Activated CD4-positive, alpha-beta T cell treated with anti-CD3 and anti-CD28 coated beads for 24 hours (primary cell): ENCODE measurements around the gene EVA1A.
"Not testable (repeated sequence)": the region's sequence is repeated elsewhere in the genome, so short reads cannot be mapped to it uniquely, and the experiment has no call there.

Experiments used
- DNase-seq, 2 donors: peaks; one replicate each; pipeline ENCODE4 v3.0.0-alpha.2; 2020; ENCODE audit warnings: low read depth in 2 of 2

EVA1A gene

GRCh38 chr2:75517547-75518230 lies 43.0 kb downstream of the EVA1A start:
- no peak for DNase-seq

DNA sequence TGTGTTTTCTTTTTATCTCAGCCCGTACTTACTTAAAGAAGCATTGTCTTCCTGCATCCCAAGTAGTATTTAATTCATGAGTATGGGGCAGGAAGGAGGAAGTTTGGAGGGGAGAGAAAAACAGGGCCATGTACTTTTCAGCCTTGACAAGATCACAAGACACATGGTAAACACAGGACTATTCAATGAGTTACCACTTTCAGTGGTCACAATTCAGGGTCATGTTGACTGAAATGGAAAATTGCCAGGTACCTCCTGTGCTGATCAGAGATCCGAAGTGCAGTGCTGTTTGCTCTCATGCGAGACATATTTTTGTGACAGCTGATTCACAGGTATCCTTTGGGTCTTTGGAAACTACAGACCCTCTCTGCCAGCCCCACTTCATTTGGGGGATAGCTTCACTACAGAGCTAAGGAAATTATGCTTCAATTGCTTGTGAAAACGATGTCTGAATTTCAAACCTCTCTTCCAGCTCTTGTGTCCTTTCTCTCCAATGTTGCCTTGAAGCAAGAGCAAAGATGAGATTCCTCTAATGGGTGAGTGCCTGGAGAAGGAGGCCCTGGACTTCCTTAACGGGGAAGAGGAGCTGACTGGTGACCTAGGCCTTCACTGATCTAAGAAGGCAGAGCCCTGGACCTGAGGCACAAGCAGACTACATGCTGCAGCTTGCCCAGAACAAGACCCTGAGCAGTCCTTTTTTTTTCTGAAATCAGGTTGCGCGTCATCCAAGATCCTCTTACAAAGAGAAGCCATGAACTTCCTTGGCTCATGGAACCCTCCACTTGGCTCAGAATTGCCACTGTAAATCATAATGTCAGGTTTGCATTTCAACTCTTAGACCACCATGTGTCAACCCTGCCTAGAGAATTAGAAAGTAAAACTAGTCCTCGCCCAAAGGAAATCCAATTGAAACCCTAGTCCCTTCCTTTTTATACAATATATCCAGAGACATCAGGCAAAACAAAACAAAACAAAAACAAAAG lies 44.1 kb downstream of the EVA1A start:
- DNase-seq = no peak

- no peak for DNase-seq
Observed at GRCh38 chr2:75515584-75516368, 45.0 kb downstream of the EVA1A start.

DNA sequence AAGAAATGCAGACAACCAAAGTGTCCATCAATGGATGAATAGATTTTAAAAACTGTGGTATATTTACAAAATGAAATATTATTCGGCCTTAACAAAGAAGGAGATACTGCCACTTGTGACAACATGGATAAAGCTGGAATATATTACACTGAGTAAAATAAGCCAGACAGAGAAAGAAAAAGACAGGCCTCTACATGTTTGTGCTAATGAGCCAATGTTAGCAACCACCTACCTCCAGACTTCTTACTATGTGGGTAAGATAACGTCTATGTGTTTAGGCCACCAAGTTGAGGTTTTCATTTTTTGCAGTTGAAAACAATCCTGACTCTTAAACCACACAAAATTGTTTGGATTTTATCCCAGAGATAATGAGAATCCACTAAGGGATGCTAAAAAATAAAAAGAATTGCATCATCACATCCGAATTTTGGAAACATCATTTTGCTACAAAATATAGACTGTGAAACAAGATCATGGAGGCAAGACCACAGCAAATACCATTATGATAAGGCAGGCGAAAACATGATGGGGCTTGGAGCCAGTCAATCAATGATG lies 47.0 kb downstream of the EVA1A start:
- no peak for DNase-seq

DNA sequence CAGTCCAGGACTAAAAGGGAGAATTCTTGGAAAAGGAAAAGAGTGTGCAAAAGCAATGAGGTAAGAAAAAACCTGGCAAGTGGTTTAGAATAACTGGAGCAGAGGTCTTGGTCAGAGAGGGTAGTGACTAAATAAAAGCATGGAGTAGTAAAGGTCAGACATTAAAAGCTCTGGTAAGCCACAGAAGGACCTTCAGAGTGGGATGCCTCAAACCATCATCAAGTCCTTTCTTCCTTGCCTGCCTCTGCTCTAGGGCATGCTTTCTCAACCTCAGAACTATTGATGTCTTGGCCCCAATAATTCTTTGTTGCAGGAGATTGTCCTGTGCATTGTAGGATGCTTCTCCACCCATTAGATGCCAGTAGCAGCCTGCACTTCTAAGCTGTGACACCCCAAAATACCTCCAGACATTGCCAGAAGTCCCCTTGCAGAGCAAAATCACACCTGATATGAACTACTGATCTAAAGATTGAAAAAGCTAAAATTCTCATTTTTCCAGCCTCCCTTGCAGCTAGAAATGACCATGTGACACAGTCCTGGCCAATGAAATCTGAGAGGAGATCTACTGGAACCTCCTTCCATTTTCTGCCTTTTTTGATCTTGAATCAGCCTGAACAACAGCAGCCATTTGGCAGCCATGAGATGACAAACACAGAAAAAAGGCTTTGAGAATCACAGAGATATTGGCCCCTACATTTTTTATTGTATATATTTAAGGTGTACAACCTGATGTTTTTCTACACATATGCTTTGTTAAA lies 48.1 kb downstream of the EVA1A start:
- no peak for DNase-seq

DNA sequence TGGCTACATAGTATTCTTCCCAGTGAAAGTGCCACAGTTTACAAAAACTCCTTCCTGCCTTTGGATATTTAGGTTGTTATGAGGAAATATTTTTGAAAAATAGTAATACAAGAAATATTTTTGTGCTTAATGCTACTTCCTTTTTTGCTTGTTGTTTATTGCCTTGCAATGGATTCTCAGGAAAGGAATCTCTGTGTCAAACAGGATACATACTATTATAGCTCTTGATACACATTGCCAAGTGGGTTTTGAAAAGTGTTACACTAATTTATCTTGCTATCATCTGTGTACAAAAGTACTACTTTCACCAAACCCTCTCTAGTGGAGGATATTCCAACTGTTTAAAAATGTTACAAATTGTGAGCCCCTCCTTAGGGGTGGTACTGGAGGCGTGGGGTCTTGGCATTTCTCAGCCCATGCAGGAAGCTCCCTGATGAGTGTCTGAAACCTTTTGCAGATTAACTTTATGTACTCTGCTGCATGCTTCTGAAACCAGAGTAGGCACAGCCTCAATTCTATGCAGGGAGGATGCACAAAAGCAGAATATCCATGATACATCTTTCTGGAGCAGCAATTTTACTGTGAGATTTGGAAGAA lies 54.5 kb downstream of the EVA1A start:
- DNase-seq = no peak

- DNase-seq = no peak
Observed at GRCh38 chr2:75505012-75505411, 55.7 kb downstream of the EVA1A start.

DNA sequence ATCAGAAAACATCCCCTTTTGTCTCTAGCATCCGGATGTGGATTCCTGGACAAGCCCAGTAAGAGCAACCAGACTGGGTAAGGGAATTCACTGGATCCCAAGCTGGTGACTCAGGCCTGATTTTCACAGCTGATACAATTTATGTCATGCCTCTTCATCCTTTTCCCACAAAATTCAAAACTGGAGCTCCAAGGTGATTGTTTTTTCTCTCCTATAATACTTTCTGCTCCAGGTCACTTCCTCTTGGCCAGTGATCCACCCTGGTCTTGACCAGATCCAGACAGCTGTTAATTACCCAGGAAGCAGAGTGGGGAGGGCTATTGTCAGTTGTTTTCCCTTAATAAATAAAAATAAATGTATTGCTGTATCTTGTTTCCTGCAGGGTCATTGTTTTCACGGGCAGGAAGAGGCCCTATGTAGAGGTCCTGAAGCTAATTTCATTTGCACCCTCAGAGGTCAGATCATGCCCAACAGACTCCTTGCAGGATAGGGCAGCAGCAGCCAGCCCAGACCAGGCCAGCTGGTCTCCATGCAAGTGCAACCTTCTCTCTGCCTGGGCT lies 57.6 kb downstream of the EVA1A start:
- no peak for DNase-seq

- DNase-seq = no peak
Observed at GRCh38 chr2:75500633-75501032, 60.1 kb downstream of the EVA1A start.

DNA sequence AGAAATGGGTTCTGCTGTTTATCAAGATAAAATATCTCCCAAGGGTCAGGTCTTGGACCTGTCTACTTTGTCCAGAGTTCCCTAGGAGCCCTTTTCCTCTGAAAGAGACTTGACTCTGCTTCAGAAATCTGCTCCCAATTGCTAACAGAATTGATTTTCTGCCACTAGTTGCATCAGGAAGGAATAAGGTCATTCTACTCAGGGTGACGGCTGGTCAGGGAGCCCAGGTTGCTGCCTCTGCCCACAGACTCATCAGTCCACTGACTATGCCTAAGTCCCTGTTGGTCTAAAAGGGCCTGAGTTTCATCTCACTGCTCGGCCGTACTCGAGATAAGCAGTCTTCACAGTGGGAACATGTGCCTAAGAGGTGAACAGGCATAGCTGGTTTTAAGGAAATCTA lies 61.2 kb downstream of the EVA1A start:
- no peak for DNase-seq

DNA sequence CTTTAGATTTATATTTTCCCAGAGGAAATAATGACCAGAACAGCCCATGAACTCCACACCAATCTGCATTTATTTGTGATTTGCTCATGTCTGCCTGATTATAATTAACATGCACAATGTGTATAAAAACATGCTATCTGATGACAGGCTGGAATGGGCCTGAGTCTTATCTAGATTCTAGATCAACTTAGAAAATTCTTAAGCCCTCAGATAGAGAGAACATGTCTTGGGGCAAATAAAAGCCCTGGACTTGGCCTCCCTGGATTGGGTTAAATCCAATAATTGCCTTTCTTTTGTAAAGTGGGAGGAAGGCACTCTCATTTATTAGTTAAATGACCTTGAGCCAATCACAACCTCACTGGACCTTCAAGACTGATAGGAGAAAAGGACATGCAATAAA lies 61.8 kb downstream of the EVA1A start:
- no peak for DNase-seq

- no peak for DNase-seq
Observed at GRCh38 chr2:75497256-75497655, 63.5 kb downstream of the EVA1A start.

GRCh38 chr2:75495862-75496261 lies 64.9 kb downstream of the EVA1A start:
- DNase-seq = no peak

- DNase-seq = no peak
Observed at GRCh38 chr2:75494137-75494769, 66.5 kb downstream of the EVA1A start.

GRCh38 chr2:75493230-75493629 lies 67.5 kb downstream of the EVA1A start:
- DNase-seq = no peak

DNA sequence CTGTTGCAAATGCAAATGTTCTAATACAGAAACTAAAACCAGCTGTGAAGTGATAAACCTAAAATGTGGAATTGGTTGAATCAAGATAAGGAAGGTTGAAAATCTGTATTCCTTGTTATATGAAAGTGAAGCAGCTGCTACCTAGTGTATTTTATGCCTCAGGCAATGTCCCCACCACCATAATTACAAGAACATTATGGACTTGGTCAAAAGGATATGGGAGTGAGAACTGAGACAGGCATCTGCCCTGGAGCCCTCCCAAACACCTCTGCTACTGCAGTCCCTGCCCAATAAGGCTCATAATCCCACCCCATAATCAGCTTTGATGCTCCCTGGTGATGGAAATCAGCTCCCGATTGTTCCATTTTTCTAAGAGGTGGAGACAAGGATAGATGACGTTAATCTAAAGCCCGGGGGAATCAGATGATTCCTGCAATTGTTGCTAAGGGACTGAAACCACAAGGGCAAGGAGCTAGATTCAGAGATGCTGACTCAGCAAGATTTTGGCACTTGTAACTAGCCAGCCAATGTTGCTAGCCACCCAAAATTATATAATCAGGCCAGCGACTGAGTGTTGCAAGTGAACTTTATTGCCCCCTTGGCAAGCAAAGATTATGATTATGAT lies 69.5 kb downstream of the EVA1A start:
- DNase-seq = no peak

DNA sequence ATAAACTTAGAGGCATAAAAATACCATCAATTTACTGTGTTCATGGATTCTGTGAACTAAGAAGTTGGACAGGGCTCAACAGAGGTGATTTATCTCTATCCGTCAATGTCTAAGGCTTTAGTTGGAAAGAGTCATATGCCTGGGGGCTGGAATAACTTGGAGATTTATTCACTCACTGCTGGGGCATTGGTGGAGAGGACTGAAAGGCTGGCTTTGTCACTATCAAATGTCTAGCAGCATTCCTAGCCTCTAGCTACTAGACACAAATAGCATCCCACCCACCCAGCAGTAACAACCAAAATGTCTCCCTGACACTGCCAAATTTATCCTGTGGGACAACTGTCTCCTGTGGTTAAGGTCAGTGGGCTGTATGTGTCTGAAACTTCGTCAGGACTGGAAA lies 71.0 kb downstream of the EVA1A start:
- DNase-seq = no peak

DNA sequence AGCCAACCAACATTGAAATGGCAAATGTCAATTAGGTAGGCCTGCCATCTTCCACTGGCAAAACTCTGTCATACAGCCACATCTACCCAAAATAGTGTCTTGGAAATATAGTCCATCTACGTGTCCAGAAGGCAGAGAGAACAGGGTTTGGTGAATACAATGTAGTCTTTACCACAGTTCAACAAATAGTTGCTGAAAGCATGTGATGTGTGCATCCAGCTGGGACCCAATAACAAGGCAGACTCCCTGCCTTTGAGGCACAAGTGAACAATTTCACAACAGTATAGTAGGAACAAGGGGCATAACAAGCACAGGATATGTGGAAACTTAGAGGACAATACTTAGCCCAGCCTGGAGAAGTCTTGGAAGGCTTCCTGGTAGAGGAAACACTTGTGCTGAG lies 72.6 kb downstream of the EVA1A start:
- DNase-seq = no peak

- DNase-seq = not testable (repeated sequence)
Observed at GRCh38 chr2:75486735-75487134, 74.0 kb downstream of the EVA1A start.

- no peak for DNase-seq
Observed at GRCh38 chr2:75484840-75485239, 75.9 kb downstream of the EVA1A start.
